Raji (cell line): ENCODE data around the gene SLC38A8.

Experiments used
- POLR2A ChIP-seq: IDR thresholded peaks from 2 replicates; pipeline ENCODE4 v1.6.1; 2011; ENCODE audit warnings: low read depth, low read length, control low read depth; ENCODE audit not compliant: insufficient read depth

SLC38A8 gene

GRCh38 chr16:84079664-84080063 lies 37.1 kb upstream of the SLC38A8 start:
- TF ChIP-seq POLR2A: no peak

GRCh38 chr16:84075376-84075775 lies 32.8 kb upstream of the SLC38A8 start:
- no peak for TF ChIP-seq POLR2A

GRCh38 chr16:84074721-84075120 lies 32.1 kb upstream of the SLC38A8 start:
- TF ChIP-seq POLR2A: no peak

GRCh38 chr16:84072014-84072413 lies 29.4 kb upstream of the SLC38A8 start:
- TF ChIP-seq POLR2A: no peak

GRCh38 chr16:84071121-84071520 lies 28.5 kb upstream of the SLC38A8 start:
- no peak for TF ChIP-seq POLR2A

- TF ChIP-seq POLR2A: no peak
Observed at GRCh38 chr16:84069540-84069939, 26.9 kb upstream of the SLC38A8 start.

GRCh38 chr16:84068783-84069462 lies 26.3 kb upstream of the SLC38A8 start:
- no peak for TF ChIP-seq POLR2A

- no peak for TF ChIP-seq POLR2A
Observed at GRCh38 chr16:84068041-84068440, 25.4 kb upstream of the SLC38A8 start.

GRCh38 chr16:84067640-84068039 lies 25.0 kb upstream of the SLC38A8 start:
- TF ChIP-seq POLR2A: no peak

GRCh38 chr16:84065536-84066132 lies 23.0 kb upstream of the SLC38A8 start:
- TF ChIP-seq POLR2A: no peak

GRCh38 chr16:84063980-84064379 lies 21.4 kb upstream of the SLC38A8 start:
- TF ChIP-seq POLR2A: no peak

GRCh38 chr16:84062734-84063640 lies 20.4 kb upstream of the SLC38A8 start:
- no peak for TF ChIP-seq POLR2A

GRCh38 chr16:84061236-84061819 lies 18.7 kb upstream of the SLC38A8 start:
- no peak for TF ChIP-seq POLR2A

GRCh38 chr16:84059946-84060901 lies 17.6 kb upstream of the SLC38A8 start:
- no peak for TF ChIP-seq POLR2A
